ENCODE measurements around the gene SLC23A2.

GRCh38 chr20:4947817-4948559 lies 53.3 kb downstream of the SLC23A2 start:
- TF ChIP-seq POLR2A (IDR thresholded peaks at IDR 0.05) (no peak), CTCF (IDR thresholded peaks at IDR 0.05) (no peak), POLR2AphosphoS5 (IDR thresholded peaks at IDR 0.05) (no peak), EP300 (IDR thresholded peaks at IDR 0.05) (no peak)

Data from suprapubic skin (tissue), 4 donors.